Testis (tissue), 3 donors: ENCODE measurements around the gene TEX30. TPM values are rescaled to one million over a fixed set of nuclear protein-coding genes. Genes with fewer than 3 reads are reported as not detected.

Experiments
- DNase-seq: peaks from one replicate; pipeline ENCODE4 v3.0.0-alpha.2; 2019
- H3K27ac ChIP-seq, 2 donors: fragments of 200-600 bp; sonication (generic); one replicate each; pipeline ENCODE4 v1.5.1; 2019
- H3K27me3 ChIP-seq: fragments of 200-600 bp; sonication (generic); one replicate; pipeline ENCODE4 v1.5.1; 2019
- H3K36me3 ChIP-seq: fragments of 200-600 bp; sonication (generic); one replicate; pipeline ENCODE4 v1.5.1; 2017; ENCODE audit warnings: low read depth; ENCODE audit errors: missing control alignments
- H3K4me1 ChIP-seq: fragments of 200-600 bp; sonication (generic); one replicate; pipeline ENCODE4 v1.5.1; 2019
- H3K4me3 ChIP-seq, 2 donors: fragments of 200-600 bp; sonication (generic); one replicate each; pipeline ENCODE4 v1.5.1; 2017 to 2019
- H3K9me3 ChIP-seq: fragments of 200-600 bp; sonication (generic); one replicate; pipeline ENCODE4 v1.5.1; 2017
- POLR2A ChIP-seq: fragments of 450-650 bp; IDR thresholded peaks from one replicate; pipeline ENCODE4 v1.6.1; 2017; ENCODE audit warnings: antibody characterized with exemption, mild to moderate bottlenecking, moderate library complexity
- WGBS, 2 donors: methylation state at CpG; one replicate each; pipeline ENCODE4 v1.1.5; 2018; 5-methylcytosine and 5-hydroxymethylcytosine counted together
- intact Hi-C: fragments of 100-400 bp; cut with DNase I; formaldehyde crosslinking; loops from one replicate; pipeline ENCODE4 v1.15.1; 2023; ENCODE audit warnings: low total_unique reads
- polyA plus RNA-seq: library from polyadenylated mRNA; stranded (reverse); fragments of 350-450 nt; fragmentation: Illumina TruSeq; extraction: RNeasy Lipid Tissue Mini Kit (QIAGEN cat#74804); gene quantifications from one replicate; pipeline ENCODE4 v1.2.3, GENCODE V29; 2014; ENCODE audit warnings: low read depth, low replicate concordance; ENCODE audit not compliant: insufficient read depth
- total RNA-seq, 2 donors: library from RNA; depleted of rRNA; stranded (reverse); fragments of >200 nt; gene quantifications; one replicate each; pipeline ENCODE4 v1.2.3, GENCODE V29; 2016
- TF ChIP-seq, protein P1 (sequence below), 3 experiments: fragments of 450-650 bp in 2 of 3; fragments of 200-600 bp in 1 of 3; sonication (generic) in 1 of 3; IDR thresholded peaks; one replicate each; pipeline ENCODE4 v1.5.1; 2016 to 2019; ENCODE audit warnings: antibody characterized with exemption in 3 of 3, mild to moderate bottlenecking in 2 of 3, moderate library complexity in 1 of 3

The TEX30 gene
- total and polyA plus RNA-seq, 3 donors from 2014 or later = 80.1 to 241 (median 123) TPM

DNA sequence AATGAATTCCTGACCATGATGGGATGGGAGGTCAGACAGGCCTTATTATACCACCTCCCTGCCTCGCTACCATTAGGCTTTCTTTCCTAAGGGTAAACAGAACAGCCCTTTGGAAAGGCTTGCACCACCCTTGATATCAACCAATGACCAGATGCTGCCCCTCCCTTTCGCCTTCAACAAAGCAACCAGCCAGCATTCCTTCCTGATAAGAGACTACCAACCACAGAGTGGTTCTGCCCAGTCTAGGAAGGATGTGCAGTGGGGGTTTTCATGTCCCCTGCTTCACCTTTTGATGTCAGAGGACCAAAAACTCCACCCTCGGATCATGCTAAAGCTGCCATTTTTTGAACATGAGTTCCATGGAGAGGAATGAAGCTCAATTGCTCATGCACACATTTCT lies 21.7 kb downstream of the TEX30 start:
- Histone ChIP-seq H3K4me1 (no peaks in the 10 kb centered on the region), H3K36me3 (no peaks in the 10 kb centered on the region), H3K9me3 (no peaks in the 10 kb centered on the region), H3K27me3 (no peaks in the 10 kb centered on the region), H3K4me3 (no peak overlapping the region), H3K27ac (no peak overlapping the region)
- intact Hi-C loops = no loop called here
- WGBS, 2 donors = 97% methylated on average over 3 of the region's 3 CpGs
- TF ChIP-seq, protein P1, sequence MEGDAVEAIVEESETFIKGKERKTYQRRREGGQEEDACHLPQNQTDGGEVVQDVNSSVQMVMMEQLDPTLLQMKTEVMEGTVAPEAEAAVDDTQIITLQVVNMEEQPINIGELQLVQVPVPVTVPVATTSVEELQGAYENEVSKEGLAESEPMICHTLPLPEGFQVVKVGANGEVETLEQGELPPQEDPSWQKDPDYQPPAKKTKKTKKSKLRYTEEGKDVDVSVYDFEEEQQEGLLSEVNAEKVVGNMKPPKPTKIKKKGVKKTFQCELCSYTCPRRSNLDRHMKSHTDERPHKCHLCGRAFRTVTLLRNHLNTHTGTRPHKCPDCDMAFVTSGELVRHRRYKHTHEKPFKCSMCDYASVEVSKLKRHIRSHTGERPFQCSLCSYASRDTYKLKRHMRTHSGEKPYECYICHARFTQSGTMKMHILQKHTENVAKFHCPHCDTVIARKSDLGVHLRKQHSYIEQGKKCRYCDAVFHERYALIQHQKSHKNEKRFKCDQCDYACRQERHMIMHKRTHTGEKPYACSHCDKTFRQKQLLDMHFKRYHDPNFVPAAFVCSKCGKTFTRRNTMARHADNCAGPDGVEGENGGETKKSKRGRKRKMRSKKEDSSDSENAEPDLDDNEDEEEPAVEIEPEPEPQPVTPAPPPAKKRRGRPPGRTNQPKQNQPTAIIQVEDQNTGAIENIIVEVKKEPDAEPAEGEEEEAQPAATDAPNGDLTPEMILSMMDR (IDR thresholded peaks at IDR 0.05) = no peak
- no peak for TF ChIP-seq POLR2A
- no peak for DNase-seq

DNA sequence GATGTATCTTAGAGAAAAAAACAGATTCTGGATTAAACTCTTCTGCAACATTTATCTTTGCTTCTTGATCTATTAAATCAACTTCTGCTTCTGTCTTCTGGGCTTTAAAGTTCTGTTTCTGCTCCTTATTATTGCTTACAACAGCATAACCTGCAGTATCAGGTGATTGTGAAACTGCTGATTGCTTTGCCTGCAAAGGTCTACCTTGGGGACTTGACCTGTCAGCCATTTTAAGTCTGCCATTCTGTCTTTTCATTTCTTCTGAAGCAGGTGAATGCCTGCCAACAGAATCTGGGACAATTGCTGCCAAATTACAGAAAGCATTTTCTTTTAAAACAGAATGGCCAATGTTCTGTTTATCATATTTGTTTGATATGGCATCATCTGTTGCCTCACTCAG lies 31.1 kb downstream of the TEX30 start:
- no peak for DNase-seq
- no peak for TF ChIP-seq POLR2A
- TF ChIP-seq, protein P1 (IDR thresholded peaks at IDR 0.05) = no peak
- no peaks in the 10 kb centered on the region for H3K9me3 ChIP-seq

DNA sequence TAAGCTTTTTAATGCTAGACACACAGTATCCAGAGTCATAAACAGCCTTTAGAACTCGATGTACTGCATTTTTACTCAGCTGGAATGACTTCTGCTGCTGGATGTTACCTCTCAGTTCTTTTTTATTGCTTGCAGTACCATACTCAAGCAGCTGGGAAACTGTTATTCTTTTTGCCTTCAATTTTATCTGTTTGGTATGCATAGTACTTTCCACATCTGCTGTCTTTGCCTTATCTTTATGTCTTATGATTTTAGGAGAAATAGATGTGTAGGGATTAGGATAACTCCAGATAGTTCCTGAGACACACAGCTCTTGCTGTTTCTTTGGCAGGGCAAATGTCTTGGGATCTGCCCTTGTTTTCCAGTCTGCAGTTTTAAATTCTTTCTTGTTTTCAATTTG lies 31.5 kb downstream of the TEX30 start:
- peaks cover 3% of the 10 kb centered on the region for H3K4me1 ChIP-seq
- no peak for DNase-seq
- intact Hi-C loops = no loop called here
- 34 to 59% methylated on average over 1 of the region's 1 CpG for WGBS, 2 donors
- no peak overlapping the region for H3K4me3 ChIP-seq
- H3K27ac ChIP-seq = no peak overlapping the region
- H3K9me3 ChIP-seq = no peaks in the 10 kb centered on the region
- no peaks in the 10 kb centered on the region for H3K36me3 ChIP-seq
- H3K27me3 ChIP-seq = no peaks in the 10 kb centered on the region
- TF ChIP-seq POLR2A = no peak
- TF ChIP-seq, protein P1 (IDR thresholded peaks at IDR 0.05) = no peak

More for the DNA sequence above, 31.1 kb downstream of the TEX30 start:
- H3K4me1 ChIP-seq = peaks cover 3% of the 10 kb centered on the region
- no peaks in the 10 kb centered on the region for H3K27me3 ChIP-seq
- no peaks in the 10 kb centered on the region for H3K36me3 ChIP-seq
- no peak overlapping the region for H3K27ac ChIP-seq
- no peak overlapping the region for H3K4me3 ChIP-seq
- intact Hi-C loops = no loop called here

DNA sequence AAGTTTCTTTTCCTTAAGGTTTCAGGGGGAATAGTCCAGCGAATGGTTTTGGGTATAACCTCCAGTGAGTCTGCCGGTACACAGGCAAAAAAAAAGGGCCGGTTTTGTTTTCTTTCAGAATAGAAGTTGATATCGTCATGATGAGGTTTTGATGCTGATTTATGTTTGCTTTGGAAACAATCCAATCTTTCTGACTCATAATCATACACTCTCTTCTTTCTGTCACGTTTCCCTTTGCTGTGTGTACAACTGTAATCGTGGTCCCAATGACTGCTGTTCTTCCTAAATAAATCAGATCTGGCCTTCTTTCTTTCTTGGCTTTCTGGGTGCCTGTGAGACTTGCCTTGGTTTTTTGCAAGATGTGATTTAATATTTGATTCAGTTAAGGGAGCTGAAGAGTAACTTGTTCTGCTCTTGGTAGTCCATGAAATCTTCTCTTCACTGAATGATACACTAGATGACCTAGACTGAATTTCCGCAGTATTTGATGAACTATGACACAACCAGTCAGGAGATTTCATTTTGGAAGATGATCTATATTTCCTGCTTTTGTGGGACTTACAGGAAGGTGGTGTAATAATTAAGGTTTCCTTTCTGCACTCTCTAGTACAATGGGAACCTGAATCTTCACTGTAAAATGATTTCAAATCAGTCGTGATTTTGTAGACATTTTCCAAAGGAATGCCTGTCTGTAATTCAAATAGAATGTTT lies 43.9 kb downstream of the TEX30 start:
- WGBS, 2 donors = 49 to 54% methylated on average over 8 of the region's 8 CpGs
- H3K36me3 ChIP-seq = no peaks in the 10 kb centered on the region
- intact Hi-C loops = no loop called here
- H3K4me1 ChIP-seq = peaks cover 3% of the 10 kb centered on the region
- no peak overlapping the region for H3K27ac ChIP-seq
- no peak overlapping the region for H3K4me3 ChIP-seq
- no peaks in the 10 kb centered on the region for H3K9me3 ChIP-seq
- no peak for DNase-seq
- H3K27me3 ChIP-seq = no peaks in the 10 kb centered on the region
- TF ChIP-seq, protein P1 (IDR thresholded peaks at IDR 0.05) = no peak
- no peak for TF ChIP-seq POLR2A

DNA sequence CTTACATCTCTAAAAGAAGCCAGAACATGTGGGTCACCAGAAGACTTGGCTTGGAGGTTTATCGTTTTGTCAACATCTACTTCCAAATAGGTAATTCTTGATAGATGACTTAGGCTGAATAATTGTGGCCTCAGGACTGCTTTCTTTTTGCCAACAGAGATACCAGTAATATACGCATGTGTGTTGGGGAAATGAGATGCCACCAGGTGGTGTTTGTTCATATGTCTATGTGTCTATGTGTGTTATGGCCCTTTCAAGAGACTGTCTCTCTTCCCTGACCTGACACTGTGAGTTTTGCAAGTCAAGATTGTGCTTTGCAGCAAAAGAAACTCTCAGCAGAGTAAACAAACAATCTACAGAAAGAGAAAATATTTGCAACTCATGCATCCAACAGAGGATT lies 47.2 kb downstream of the TEX30 start:
- H3K9me3 ChIP-seq = no peaks in the 10 kb centered on the region
- H3K36me3 ChIP-seq = no peaks in the 10 kb centered on the region
- TF ChIP-seq, protein P1 (IDR thresholded peaks at IDR 0.05) = no peak
- no peak for TF ChIP-seq POLR2A
- H3K4me3 ChIP-seq = no peak overlapping the region
- no peaks in the 10 kb centered on the region for H3K27me3 ChIP-seq
- DNase-seq = no peak
- H3K27ac ChIP-seq = no peak overlapping the region
- 71 to 88% methylated on average over 2 of the region's 2 CpGs for WGBS, 2 donors
- H3K4me1 ChIP-seq = no peaks in the 10 kb centered on the region
- intact Hi-C loops = no loop called here
